A549 (cell line): ENCODE data around the gene KCNK15.

Experiments used
- CTCF ChIP-seq: fragments of >200 bp; sonication (Bioruptor Twin); formaldehyde crosslinking; IDR thresholded peaks from 3 replicates; pipeline ENCODE4 v1.5.1; 2016
- ELK1 ChIP-seq: fragments of 150-350 bp; IDR thresholded peaks from 2 replicates; pipeline ENCODE4 v1.6.1; 2014; ENCODE audit warnings: low read depth, mild to moderate bottlenecking, low read length
- GATA3 ChIP-seq: IDR thresholded peaks from 2 replicates; pipeline ENCODE4 v1.6.1; 2012; ENCODE audit warnings: borderline replicate concordance
- JUN ChIP-seq, 2 experiments: fragments of >200 bp; sonication (Bioruptor Twin); formaldehyde crosslinking; IDR thresholded peaks; 2 replicates in 1 of 2; 3 replicates in 1 of 2; pipeline ENCODE4 v1.6.1; 2016 to 2017
- POLR2A ChIP-seq: IDR thresholded peaks from 2 replicates; pipeline ENCODE4 v1.6.1; 2012; ENCODE audit warnings: mild to moderate bottlenecking, low read length
- RAD21 ChIP-seq, 2 experiments: fragments of >200 bp in 1 of 2; sonication (Bioruptor Twin) in 1 of 2; formaldehyde crosslinking in 1 of 2; IDR thresholded peaks in 1 of 2; conservative IDR thresholded peaks in 1 of 2; 2 replicates in 1 of 2; 3 replicates in 1 of 2; pipeline ENCODE4 v1.6.1; 2012 to 2018; ENCODE audit warnings: inconsistent platforms in 1 of 2
- TF ChIP-seq, protein P1 (sequence below): fragments of 450-650 bp; IDR thresholded peaks from 2 replicates; pipeline ENCODE4 v1.6.1; 2014; ENCODE audit warnings: antibody characterized with exemption
- TF ChIP-seq, protein P2 (sequence below): fragments of 200-600 bp; sonication (generic); IDR thresholded peaks from 2 replicates; pipeline ENCODE4 v1.6.1; 2016; ENCODE audit warnings: antibody characterized with exemption, mild to moderate bottlenecking, moderate library complexity

DNA sequence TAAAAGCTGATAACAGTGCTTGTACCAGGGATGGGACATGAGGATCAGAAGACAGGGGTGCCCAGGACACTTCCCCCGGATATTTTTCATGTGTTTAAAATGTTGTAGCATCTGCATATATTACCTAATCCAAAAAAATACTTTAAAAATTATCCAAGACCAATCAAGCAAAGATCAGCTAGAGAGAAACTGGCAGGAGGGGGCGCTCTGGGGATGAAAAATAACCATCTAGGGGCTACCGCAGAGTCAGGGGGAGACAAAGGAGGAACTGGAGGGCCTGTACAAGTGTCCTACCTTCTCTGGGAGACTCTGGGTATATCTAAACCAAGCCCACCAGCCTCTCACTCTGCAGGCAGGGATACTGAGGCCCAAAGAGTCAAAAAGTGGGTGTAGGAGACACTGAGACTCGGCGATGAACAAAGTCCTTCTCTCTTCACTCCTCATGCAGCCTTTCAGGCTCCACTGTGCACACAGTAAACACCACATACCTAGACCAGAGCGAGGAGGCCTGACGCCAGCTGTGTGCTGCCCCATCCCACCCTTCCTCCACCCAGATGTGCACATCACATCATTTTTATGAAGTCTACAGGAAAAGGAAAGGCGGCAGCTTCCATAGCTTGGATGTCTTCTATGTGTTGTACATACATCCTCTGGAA, 54.9 kb downstream of the KCNK15 start:
- TF ChIP-seq, protein P1, sequence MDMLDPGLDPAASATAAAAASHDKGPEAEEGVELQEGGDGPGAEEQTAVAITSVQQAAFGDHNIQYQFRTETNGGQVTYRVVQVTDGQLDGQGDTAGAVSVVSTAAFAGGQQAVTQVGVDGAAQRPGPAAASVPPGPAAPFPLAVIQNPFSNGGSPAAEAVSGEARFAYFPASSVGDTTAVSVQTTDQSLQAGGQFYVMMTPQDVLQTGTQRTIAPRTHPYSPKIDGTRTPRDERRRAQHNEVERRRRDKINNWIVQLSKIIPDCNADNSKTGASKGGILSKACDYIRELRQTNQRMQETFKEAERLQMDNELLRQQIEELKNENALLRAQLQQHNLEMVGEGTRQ: no peak
- TF ChIP-seq CTCF (peak; percentile 36), POLR2A (no peak), GATA3 (no peak), RAD21 (conservative IDR thresholded peaks at IDR 0.05 in 1 of 2, IDR thresholded peaks at IDR 0.05 in 1 of 2) (peak; percentile 13 to 40; a peak in 1 of 5 replicates), ELK1 (no peak), JUN (IDR thresholded peaks at IDR 0.05) (no peak)
- TF ChIP-seq, protein P2, sequence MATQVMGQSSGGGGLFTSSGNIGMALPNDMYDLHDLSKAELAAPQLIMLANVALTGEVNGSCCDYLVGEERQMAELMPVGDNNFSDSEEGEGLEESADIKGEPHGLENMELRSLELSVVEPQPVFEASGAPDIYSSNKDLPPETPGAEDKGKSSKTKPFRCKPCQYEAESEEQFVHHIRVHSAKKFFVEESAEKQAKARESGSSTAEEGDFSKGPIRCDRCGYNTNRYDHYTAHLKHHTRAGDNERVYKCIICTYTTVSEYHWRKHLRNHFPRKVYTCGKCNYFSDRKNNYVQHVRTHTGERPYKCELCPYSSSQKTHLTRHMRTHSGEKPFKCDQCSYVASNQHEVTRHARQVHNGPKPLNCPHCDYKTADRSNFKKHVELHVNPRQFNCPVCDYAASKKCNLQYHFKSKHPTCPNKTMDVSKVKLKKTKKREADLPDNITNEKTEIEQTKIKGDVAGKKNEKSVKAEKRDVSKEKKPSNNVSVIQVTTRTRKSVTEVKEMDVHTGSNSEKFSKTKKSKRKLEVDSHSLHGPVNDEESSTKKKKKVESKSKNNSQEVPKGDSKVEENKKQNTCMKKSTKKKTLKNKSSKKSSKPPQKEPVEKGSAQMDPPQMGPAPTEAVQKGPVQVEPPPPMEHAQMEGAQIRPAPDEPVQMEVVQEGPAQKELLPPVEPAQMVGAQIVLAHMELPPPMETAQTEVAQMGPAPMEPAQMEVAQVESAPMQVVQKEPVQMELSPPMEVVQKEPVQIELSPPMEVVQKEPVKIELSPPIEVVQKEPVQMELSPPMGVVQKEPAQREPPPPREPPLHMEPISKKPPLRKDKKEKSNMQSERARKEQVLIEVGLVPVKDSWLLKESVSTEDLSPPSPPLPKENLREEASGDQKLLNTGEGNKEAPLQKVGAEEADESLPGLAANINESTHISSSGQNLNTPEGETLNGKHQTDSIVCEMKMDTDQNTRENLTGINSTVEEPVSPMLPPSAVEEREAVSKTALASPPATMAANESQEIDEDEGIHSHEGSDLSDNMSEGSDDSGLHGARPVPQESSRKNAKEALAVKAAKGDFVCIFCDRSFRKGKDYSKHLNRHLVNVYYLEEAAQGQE: no peak
